Measurements from ENCODE around the gene TBXA2R. TPM values are rescaled to one million over a fixed set of nuclear protein-coding genes. Genes with fewer than 3 reads are reported as not detected.

TBXA2R gene
- total RNA-seq, 3 donors from 2014 or later: 0.32 to 0.44 (median 0.33) TPM

DNA sequence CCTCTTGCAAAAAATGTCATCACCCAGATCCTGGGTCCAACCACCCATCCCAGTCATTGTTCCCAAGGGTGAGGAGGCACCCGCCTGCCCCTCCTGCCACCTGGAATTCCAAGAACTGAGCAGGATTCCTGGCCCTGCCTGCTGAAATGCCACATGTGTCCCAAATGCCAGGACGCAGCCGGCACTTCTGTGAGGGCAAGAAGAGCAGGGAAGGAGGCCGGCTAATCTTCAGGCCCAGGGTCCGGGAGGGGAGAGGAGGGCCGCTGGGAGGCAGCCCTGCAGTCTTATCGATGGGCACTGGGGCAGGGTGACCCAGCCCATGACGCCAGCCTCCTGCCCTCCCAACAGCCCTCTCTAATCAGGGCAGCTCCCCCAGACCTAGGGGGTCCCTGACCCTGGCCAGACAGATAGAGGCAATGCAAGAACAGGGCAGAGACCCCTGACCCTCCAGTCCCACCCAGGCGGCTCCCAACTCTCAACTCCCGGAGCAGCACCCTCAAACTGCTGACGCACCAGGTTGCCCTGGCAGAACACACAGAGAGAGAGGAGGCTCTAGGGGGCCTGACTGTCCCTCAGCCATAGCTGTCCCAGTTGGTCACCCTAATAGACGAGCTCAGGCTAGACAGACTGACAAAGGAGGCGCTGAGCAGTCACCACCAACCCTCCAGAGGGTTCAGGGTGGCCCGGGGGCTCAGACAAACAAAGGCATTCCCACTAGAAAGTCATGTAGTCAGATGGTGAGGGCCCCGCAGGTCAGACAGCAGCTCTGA is 50.8 kb downstream of the TBXA2R start:
- H3K9me3 ChIP-seq: no peaks in the 10 kb centered on the region
- H3K36me3 ChIP-seq: no peaks in the 10 kb centered on the region
- TF ChIP-seq CTCF (IDR thresholded peaks at IDR 0.05) (no peak), POLR2A (IDR thresholded peaks at IDR 0.05) (no peak), POLR2AphosphoS5 (IDR thresholded peaks at IDR 0.05) (no peak)
- peak overlapping the region; percentile 29 to 44 for H3K27ac ChIP-seq
- no peak for DNase-seq (ENCODE audit: low spot score in 2 of 2)
- intact Hi-C loops (cut with DNase I; ENCODE audit: low total_unique reads): no loop called here
- peaks cover 0 to 14% of the 10 kb centered on the region in 2 donors for H3K4me1 ChIP-seq
- H3K27me3 ChIP-seq: no peaks in the 10 kb centered on the region
- H3K4me3 ChIP-seq: peak overlapping the region; percentile 90 to 99 (median 93)

GRCh38 chr19:3554254-3555083 is 52.2 kb downstream of the TBXA2R start:
- Histone ChIP-seq H3K4me3 (no peak overlapping the region), H3K4me1 (peaks cover 0 to 14% of the 10 kb centered on the region in 2 donors), H3K27ac (peak overlapping the region in 1 of 2 donors; percentile 65), H3K27me3 (no peaks in the 10 kb centered on the region), H3K9me3 (no peaks in the 10 kb centered on the region), H3K36me3 (no peaks in the 10 kb centered on the region)
- TF ChIP-seq CTCF (IDR thresholded peaks at IDR 0.05): no peak
- no peak for TF ChIP-seq POLR2AphosphoS5 (IDR thresholded peaks at IDR 0.05)
- TF ChIP-seq POLR2A (IDR thresholded peaks at IDR 0.05): no peak
- intact Hi-C loops (cut with DNase I; ENCODE audit: low total_unique reads): no loop called here
- DNase-seq (ENCODE audit: low spot score in 2 of 2): no peak

DNA sequence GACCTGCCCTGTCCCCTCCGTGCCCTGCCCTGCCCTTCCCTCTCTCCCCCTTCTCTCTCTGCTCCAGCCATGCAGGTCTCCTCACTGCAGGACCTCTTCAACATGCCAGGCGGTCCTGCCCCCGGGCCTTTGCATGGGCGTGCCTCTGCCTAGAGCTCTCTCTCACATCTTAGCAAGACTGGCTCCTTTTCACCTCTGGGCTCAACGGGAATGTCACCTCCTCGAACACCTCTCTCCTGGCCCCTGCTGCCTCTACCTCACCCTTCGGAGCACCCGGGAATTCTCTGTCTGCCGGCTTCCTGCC is 54.9 kb downstream of the TBXA2R start:
- Histone ChIP-seq H3K4me3 (no peak overlapping the region), H3K9me3 (no peaks in the 10 kb centered on the region), H3K4me1 (peaks cover 0 to 14% of the 10 kb centered on the region in 2 donors), H3K36me3 (no peaks in the 10 kb centered on the region), H3K27ac (no peak overlapping the region), H3K27me3 (no peaks in the 10 kb centered on the region)
- DNase-seq (ENCODE audit: low spot score in 2 of 2): no peak
- intact Hi-C loops (cut with DNase I; ENCODE audit: low total_unique reads): loop anchor here (2.0 kb wide), 1 partner anchor 71 kb away; the partner anchor contains the start of gene SMIM24
- TF ChIP-seq CTCF (IDR thresholded peaks at IDR 0.05): no peak
- TF ChIP-seq POLR2AphosphoS5 (IDR thresholded peaks at IDR 0.05): no peak
- no peak for TF ChIP-seq POLR2A (IDR thresholded peaks at IDR 0.05)

GRCh38 chr19:3550947-3551791 is 55.5 kb downstream of the TBXA2R start:
- no peaks in the 10 kb centered on the region for H3K9me3 ChIP-seq
- peaks cover 0 to 9% of the 10 kb centered on the region in 2 donors for H3K4me1 ChIP-seq
- intact Hi-C loops (cut with DNase I; ENCODE audit: low total_unique reads): no loop called here
- no peak for DNase-seq (ENCODE audit: low spot score in 2 of 2)
- TF ChIP-seq POLR2A (IDR thresholded peaks at IDR 0.05): no peak
- TF ChIP-seq CTCF (IDR thresholded peaks at IDR 0.05): no peak
- TF ChIP-seq POLR2AphosphoS5 (IDR thresholded peaks at IDR 0.05): no peak
- no peak overlapping the region for H3K4me3 ChIP-seq
- H3K36me3 ChIP-seq: no peaks in the 10 kb centered on the region
- no peaks in the 10 kb centered on the region for H3K27me3 ChIP-seq
- H3K27ac ChIP-seq: no peak overlapping the region

Data from breast epithelium (tissue), 4 donors.